Measurements from ENCODE around the gene IQGAP2. TPM values are rescaled to one million over a fixed set of nuclear protein-coding genes. Genes with fewer than 3 reads are reported as not detected.
A peak's percentile ranks its signal among the peaks of the same experiment; 100 is the strongest.

IQGAP2 gene
- total RNA-seq, 1 donor from 2014 or later: 8.8 TPM

GRCh38 chr5:76579166-76579937, 176.3 kb downstream of the IQGAP2 start:
- Mint-ChIP-seq H3K4me1 (peaks cover 17% of the 10 kb centered on the region), H3K36me3 (ENCODE audit: low read depth) (no peaks in the 10 kb centered on the region), H3K27me3 (no peaks in the 10 kb centered on the region), H3K9me3 (no peaks in the 10 kb centered on the region), H3K27ac (no peak overlapping the region), H3K4me3 (no peak overlapping the region)
- DNase-seq (no peak), ATAC-seq (ENCODE audit: low read depth) (no peak)
- CTCF ChIA-PET: no interaction called here
- TF ChIP-seq CTCF (IDR thresholded peaks at IDR 0.05): no peak
- POLR2A ChIA-PET: no interaction called here
- intact Hi-C loops (cut with micrococcal nuclease): no loop called here

- Mint-ChIP-seq H3K4me1 (peaks cover 17% of the 10 kb centered on the region), H3K36me3 (ENCODE audit: low read depth) (no peaks in the 10 kb centered on the region), H3K27me3 (no peaks in the 10 kb centered on the region), H3K9me3 (no peaks in the 10 kb centered on the region), H3K4me3 (no peak overlapping the region), H3K27ac (no peak overlapping the region)
- ATAC-seq (ENCODE audit: low read depth) (no peak), DNase-seq (no peak)
- intact Hi-C loops (cut with micrococcal nuclease): no loop called here
- ChIA-PET POLR2A (no interaction called here), CTCF (no interaction called here)
- TF ChIP-seq CTCF (IDR thresholded peaks at IDR 0.05): no peak
These were observed 177.9 kb downstream of the IQGAP2 start for GRCh38 chr5:76580981-76581380.

GRCh38 chr5:76582230-76583162, 179.4 kb downstream of the IQGAP2 start:
- POLR2A ChIA-PET: interaction anchor here (1.1 to 1.5 kb wide), 2 partner anchors 178 to 180 kb away, joined by 4 to 6 read pairs; no protein-coding TSS in a partner anchor
- intact Hi-C loops (cut with micrococcal nuclease): loop anchor here (1.0 to 2.0 kb wide), 5 partner anchors 11 to 848 kb away; partner anchors contain the start of gene IQGAP2
- Mint-ChIP-seq H3K4me1 (peaks cover 17% of the 10 kb centered on the region), H3K4me3 (no peak overlapping the region), H3K9me3 (no peaks in the 10 kb centered on the region), H3K27me3 (no peaks in the 10 kb centered on the region), H3K36me3 (ENCODE audit: low read depth) (no peaks in the 10 kb centered on the region), H3K27ac (no peak overlapping the region)
- no peak for DNase-seq
- TF ChIP-seq CTCF (IDR thresholded peaks at IDR 0.05): no peak
- peak; percentile 74 for ATAC-seq (ENCODE audit: low read depth)
- CTCF ChIA-PET: interaction anchor here (0.8 to 1.8 kb wide), 11 partner anchors 35 to 847 kb away, joined by 3 to 6 read pairs (median 5); partner anchors contain the start of gene IQGAP2

- ChIA-PET CTCF (interaction anchor here (0.6 to 1.8 kb wide), 13 partner anchors 21 to 877 kb away, joined by 3 to 6 read pairs (median 4); no protein-coding TSS in a partner anchor), POLR2A (interaction anchor here (1.1 to 1.5 kb wide), 2 partner anchors 179 to 181 kb away, joined by 4 to 6 read pairs; no protein-coding TSS in a partner anchor)
- no peaks in the 10 kb centered on the region for H3K9me3 Mint-ChIP-seq
- intact Hi-C loops (cut with micrococcal nuclease): loop anchor here (2.0 kb wide), 3 partner anchors 37 to 849 kb away; no protein-coding TSS in a partner anchor
- ATAC-seq (ENCODE audit: low read depth) (no peak), DNase-seq (no peak)
- H3K36me3 Mint-ChIP-seq (ENCODE audit: low read depth): no peaks in the 10 kb centered on the region
- H3K27ac Mint-ChIP-seq: no peak overlapping the region
- H3K27me3 Mint-ChIP-seq: no peaks in the 10 kb centered on the region
- TF ChIP-seq CTCF (IDR thresholded peaks at IDR 0.05): no peak
- no peak overlapping the region for H3K4me3 Mint-ChIP-seq
- H3K4me1 Mint-ChIP-seq: peaks cover 14% of the 10 kb centered on the region
These were observed 180.3 kb downstream of the IQGAP2 start for GRCh38 chr5:76583163-76584047.

Measured in activated B cell treated with CpG ODN at 0.5 μM for 24 hours (primary cell).